ENCODE measurements around the gene DCLK1.
"Not testable (repeated sequence)": the region's sequence is repeated elsewhere in the genome, so short reads cannot be mapped to it uniquely, and the experiment has no call there.

Gene DCLK1

DNA sequence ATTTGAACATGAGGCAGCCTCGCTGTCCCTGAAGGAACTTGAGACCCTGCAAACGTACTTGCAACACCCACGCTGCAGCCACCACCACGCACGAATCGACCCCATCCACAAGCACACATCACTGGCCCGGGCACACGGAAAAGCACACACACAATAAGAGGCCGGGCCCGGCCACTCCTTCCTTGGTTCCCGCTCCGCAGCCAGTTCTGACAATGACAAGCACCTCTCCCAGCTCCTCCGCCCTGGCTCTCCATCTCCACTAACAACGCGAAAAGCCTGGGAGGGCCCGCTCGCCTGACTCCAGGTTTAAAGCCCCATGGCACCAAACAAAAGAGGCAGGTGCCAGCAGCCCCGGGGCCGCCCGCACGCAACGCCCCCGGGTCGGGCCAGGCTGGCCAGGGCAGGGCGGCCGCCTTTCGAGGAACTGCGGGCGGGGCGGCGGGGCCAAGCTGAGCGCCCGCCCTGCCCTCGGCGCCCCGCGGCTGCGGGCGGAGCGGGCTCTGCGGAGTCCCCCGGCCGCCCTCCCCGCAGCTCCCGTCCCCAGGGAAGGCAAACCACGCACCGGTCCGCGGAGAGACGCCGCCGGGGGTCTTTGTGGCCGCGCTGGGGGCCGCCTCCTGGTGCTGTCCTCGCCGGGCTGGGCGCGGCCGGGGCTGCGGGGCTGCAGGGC is 495 bp downstream of the DCLK1 start:
- no peak for DNase-seq (ENCODE audit: low spot score)

DNA sequence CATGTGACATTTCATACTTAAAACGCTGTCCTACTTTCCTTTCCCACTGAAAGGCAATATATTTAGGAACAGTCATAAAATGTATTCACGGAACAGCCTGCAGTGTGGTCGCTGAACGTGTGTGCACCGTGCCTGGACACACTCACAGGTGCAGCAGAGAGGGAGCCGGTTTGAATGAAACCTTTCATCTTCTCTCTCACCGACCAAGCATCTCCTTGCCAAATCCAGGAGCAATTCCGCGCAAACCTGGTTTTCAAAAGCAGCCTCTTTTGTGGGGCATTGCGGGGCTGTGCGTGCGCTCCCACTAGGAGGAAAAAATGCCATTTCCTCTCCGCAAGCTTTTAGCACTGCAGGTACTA is 1.0 kb downstream of the DCLK1 start:
- no peak for DNase-seq (ENCODE audit: low spot score)

DNA sequence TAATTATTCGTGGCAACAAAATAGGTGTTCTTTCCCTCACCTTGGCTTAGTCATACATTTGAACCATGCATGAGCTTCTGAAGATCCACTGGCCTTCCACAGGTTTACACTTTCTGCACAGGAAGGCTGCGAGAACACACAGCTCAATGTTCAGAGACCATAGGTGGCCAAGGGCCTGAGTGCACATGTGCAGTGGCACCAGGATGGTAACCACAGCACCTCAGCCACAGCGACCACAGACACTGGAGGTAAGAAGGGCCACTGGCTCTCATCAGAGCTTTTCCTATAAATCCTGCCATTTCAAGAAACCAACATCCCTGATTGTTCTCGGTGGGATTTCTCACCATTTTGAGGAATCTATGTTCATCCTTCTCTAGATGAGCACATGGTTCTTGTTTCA is 1.6 kb downstream of the DCLK1 start:
- no peak for DNase-seq (ENCODE audit: low spot score)

DNA sequence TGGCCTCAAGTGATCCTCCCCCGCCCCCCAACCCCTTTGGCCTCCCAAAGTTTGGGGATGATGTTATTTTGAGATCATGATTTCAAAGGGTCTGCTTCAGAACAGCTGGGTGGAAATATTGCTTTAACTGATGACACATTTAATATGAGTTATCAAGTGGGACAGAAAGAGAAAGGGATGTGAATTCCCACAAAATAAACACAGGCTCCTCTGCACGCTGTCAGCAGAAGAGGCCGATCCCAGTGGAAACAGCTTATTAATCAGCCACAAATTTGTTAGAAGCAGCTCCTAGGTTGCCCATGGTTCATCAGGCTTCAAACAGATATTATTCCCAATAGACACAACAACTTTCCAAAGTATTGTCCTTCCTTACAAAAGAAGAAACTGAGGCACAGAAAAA is 4.7 kb downstream of the DCLK1 start:
- DNase-seq (ENCODE audit: low spot score): no peak

DNA sequence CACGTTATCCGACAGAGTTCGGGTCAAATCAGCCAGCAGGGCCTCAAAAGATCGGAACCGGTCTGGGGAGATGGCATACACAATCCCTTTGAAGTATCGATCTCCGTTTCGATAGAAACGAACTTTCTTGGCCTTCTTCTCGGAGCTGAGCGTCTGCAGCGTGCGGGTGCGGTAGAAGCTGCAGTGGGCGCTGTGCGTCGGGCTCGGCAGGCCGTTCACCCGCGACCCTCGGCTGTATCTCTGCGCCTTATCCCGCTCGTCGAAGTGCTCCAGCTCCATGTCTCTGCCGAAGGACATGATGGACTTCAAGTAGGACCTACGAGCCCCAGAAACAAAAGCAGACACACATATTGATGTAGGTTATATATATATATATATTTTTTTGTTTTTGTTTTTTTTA is 5.3 kb downstream of the DCLK1 start:
- no peak for DNase-seq (ENCODE audit: low spot score)

DNA sequence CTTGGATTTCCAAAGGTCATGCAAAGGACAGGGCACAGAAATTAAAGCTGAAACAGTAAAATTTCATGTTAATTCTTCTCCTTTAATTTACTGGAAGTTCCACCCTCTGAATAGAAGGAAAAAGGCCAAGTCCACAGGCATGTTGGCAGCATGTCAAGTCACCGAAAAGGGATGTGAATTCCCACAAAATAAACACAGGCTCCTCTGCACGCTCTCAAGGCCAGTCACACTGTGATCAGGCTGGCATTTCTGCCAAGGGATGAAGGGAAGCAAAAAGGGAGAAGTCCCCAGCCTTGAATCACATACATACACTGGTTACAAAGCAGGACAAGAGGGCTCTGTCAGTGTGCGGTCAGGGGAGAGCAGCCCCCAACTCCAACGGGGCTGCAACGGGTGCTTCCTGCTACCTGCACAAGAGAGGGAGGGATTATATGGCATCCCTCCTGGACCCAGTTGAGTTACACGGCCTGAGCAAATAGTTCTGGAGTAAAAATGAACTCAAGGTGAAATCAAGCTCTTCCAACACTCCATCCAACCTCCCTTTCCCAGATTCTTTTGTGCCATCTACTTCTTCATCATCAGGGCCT is 6.9 kb downstream of the DCLK1 start:
- peak; percentile 69 for DNase-seq (ENCODE audit: low spot score)

DNA sequence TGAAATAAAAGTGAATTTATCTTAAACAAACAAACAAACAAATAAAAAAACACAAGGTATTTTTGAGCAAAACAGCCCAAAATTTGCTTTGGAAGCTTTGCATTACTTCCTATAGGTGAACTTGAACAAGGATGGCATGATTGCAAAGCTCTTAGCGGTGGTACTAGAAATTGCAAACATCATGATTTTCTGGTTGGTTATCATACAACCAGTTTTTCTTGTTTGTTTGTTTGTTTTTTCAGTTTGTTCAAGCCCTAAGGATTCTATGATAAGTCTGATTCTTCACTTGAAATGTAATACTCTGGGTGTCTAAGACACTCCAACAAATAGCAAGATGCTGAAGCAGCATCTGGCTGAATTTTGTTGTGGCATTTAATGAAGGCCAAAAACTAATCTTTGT is 15.9 kb downstream of the DCLK1 start:
- no peak for DNase-seq (ENCODE audit: low spot score)

DNA sequence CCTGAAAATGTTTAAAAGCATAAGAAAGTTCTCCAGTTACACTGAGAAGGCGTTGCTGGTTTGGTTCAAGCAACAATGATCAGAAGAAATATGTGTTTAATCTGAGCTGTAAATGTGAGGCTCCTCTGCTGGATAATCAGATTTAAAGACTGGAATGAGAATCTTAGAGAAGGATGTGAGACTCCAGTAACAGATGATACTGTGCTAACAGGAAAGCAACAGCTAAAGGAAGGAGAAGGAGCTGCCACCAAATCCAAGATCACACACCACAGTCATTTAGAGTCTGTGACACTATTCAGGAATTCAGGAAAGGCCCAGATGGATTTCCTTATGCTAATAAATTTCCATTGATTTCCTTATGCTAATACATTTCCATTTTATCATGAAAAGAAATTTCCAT is 16.9 kb downstream of the DCLK1 start:
- DNase-seq (ENCODE audit: low spot score): no peak

DNA sequence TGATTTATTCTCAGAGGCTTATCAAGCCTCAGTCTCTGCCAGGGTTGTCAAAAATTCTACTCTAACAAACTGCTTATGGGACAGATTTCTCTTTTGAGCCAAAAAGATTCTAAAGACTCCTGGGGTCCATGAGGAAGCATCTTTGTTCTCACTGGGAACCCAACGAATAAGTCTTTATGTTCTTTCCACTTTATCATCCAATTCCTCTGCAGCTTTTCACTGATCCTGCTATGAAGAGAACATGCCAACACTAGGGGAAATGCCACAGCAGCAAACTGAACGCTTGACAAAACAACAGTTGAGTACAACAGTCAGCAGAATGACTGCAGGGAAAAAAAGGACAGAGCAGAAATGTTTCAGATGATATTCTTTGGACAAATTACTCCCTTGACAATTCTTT is 22.2 kb downstream of the DCLK1 start:
- DNase-seq (ENCODE audit: low spot score): no peak

DNA sequence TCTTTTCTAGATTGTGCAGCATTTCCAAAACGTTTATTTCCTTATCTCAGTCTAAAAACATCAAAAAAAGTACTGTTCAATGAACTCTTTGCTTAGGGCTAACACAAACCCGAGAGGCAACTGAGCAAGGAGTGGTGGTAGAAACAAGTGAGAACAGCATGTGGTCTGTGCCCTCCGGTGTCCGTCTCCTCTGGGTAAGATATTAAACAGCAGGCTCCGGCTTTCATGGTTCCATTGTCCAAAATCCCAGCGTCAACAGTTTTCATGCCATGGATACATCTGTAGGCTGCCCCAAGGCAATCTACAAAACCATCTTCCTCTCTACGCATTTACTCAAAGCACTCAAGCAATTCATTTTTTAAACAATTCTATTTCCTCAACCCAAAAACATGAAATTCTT is 22.8 kb downstream of the DCLK1 start:
- no peak for DNase-seq (ENCODE audit: low spot score)

DNA sequence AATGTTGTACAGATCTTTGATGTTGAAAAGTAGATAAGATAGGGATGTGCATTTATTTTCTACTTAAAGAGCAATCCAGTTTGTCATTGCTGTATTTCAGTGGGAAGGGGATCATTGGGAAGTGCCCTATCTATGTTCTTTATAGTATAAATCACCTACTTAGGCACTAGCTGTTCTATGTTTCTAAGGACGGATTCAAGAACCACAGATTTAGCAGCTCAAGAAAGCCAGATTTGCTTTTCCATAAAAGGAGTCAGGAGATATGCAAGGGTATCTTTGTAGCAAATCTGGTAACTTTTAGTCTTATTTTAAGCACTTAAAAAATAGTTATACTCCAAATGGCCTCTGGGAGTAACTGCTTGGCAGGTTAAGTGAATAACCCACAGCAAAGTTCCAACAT is 23.7 kb downstream of the DCLK1 start:
- DNase-seq (ENCODE audit: low spot score): no peak

DNA sequence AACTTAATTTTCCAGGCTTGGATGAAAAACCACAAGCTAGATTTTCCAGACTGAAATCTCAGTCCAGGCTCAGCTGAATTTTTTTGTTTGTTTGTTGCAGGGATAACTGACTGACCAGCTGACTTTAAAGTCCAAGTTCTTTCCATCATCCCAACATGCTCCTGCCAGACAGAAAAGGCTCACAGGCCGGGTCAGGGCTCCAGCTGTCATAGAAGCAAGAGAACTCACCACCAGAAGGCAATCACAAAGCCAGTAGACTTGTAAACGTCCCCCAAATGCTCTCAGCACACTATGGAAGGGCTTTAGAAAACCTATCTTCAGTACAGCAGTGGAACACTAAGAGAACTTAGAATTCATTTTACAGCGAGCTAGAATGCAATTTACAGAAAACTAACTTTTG is 25.5 kb downstream of the DCLK1 start:
- DNase-seq (ENCODE audit: low spot score): no peak

DNA sequence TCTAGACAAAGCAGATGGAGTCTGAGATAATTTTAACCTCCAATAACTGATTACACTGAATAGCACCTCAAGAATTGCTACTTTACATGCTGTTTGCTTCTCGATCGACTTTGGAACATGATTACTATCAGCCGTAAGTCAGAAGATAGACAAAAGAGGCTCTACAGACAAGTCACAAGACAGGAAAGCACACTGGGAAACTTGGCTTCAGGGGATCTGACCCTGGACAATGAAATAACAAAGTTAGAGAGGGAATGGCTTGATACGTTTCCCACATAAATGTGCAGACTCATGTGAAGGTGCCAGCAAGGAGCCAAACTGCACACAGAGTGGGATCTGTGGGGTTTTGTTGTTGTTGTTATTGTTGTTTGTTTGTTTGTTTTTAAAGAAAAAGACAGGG is 28.5 kb downstream of the DCLK1 start:
- no peak for DNase-seq (ENCODE audit: low spot score)

DNA sequence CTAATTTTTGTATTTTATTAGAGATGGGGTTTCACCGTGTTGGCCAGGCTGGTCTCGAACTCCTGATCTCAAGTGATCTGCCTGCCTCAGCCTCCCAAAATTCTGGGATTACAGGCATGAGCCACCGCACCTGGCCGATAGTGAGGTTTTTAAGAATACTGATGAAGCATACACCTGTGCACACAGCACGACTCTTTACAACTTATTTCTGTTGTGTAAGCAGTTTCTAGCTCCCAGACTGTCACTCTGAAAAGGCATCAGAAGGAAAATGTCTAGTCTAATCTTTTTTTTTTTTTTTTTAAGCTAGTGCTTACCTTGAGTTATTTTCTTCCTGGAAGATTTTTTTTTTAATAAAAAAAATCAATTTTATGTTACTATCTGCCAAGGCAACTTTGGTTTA is 29.3 kb downstream of the DCLK1 start:
- DNase-seq (ENCODE audit: low spot score): not testable (repeated sequence)

DNA sequence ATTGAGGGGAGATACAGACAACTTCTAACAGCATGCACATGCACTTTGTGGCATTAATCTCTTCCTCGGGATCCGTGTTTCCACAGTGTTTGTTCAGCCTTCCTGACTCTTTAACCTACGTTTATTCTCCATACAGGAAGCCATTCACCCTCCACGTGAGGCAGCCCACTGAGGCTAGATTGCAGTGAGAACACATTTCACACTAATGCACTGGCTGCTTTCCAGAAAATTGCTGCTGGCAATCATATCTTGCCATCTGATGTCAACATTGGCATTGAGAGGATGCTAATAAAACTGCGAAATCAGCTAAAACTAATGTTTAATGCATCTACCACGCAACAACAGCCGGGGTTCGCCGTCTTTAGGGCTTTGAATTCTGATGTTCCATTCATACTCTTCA is 30.0 kb downstream of the DCLK1 start:
- DNase-seq (ENCODE audit: low spot score): no peak

DNA sequence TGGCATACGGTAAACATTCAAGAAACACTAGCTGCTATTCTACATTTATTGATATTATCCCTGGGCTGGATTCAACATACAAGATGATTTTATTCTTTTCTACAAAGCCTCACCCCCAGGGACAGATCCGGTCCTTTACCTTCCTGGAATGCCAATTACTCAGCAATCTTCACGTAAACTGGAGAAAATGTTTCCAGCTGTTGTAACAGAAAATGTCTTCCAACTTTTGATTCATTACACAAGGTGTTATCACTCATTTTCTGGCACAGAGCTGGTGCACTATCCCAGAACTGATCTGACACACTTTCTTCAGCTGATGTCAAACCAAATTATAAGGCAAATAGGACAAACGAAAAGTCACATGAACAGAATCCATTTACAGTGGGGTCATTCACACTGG is 33.1 kb downstream of the DCLK1 start:
- no peak for DNase-seq (ENCODE audit: low spot score)

DNA sequence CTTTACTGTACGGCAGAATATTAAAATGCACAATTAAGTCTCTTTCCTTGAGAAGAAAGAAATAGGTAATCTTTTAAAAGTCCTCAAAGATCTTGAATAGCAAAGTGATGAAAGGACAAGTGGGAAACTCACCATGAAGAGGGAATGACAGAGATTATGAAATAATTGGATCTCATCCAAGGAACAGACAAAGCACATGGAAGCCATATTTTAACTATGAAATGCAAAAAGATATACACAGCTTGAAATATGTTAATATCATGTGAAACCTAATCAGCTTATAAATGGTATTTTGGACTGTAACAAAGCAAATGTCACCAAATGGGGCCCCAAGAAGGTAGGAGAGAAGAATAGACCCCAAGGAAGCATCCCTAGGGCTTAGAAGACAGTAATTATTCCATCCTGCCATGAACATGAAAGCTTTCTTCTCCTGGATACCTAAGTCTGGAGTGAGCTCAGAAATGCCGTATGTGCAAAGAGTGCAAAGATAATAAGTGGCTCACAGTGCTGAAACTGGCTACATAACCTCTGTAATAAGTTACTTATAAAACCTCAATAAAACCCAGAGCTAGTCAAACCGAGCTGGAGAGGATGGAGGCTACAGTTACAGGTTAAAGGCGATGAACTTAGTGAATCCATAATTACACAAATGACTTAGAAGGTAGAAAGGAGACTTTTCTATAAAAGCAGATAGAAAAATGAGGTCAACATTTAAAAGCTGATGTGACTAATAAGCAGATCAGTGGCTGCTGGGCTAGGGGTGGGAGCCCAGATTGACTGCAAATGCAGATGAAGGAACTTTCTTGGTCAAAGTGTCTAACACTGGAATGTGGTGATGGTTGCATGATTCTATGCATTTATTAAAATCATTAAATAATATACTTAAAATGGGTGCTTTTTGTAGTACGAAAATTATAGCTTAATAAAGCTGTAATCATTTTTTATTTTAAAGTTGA is 34.4 kb downstream of the DCLK1 start:
- DNase-seq (ENCODE audit: low spot score): no peak

DNA sequence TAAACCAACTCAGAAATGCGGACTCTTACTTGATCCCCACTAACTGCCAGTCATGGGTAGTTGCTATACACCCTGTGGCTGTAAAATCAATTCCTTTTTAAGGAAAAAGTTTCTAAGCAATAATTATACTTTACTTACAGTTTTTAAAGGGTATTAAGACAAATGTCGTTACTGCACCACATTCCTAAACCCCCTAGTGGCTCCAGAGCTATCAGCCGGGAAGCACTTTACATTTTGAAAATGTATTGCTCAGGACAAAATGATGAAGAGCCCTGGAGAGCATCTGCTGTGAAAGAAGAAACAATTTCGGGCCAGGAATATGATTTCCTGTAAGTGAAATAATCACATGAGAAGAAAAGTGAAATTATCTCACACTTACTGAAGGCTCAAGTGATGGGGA is 36.7 kb downstream of the DCLK1 start:
- DNase-seq (ENCODE audit: low spot score): no peak

DNA sequence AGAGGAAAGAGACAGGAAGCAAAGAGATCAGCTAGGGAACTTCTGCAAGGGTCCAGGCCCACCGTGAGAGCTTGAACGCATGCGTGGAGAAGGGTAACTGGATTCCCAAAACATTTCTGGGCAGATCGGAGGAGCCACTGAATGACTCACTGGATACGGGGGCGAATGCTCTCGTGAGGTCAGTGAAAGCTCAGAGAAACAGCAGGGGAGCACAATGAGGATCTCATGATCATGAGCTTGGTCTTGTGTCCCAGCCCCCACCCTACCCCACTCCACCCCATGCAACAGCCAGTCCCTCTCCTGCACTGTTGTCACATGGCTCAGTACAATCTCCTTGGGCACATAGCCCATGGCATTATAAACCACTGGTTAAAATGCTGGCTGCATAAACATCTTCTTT is 40.6 kb downstream of the DCLK1 start:
- no peak for DNase-seq (ENCODE audit: low spot score)

DNA sequence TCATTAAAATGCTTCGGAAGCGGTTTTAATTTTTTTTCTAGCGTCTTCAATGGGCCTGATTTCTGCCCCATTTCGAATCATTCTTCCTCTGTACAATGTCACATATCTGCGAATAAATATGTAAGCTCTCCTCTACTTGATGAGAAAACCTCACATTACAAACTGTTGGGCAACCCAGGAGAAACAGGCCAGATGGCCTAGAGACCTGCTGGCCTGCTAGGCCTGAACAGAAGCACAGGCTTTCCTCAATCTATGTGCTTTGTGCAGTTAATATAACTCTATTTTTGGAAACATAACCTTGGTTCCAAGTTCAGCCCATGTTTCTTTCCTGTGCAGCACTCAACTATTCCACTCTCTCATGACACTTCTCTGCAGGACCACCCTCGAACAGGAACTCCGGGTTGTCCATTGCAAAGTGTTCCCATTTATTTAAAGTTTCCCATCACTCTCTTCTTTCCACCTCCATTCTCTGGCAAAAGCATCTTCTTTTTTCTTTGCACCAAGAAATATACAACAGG is 42.0 kb downstream of the DCLK1 start:
- no peak for DNase-seq (ENCODE audit: low spot score)

DNA sequence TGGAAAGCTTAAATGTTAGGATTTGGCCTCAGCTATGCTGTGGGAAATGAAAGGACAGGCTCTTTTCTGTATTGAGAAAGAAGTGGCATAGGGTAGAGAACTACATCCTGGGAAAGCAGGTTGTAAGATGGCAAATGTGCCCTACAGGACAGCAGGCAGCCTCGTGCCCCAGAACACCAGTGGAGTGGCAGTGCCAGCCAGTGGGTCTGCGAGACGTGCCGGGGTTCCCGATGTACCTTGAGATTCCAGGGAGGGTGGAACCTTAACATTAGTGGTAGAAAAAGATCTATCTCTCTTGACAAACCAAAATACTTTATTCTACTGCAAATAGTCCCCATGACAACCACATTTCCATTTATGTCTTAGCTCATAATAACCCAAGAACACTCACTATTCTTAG is 42.7 kb downstream of the DCLK1 start:
- DNase-seq (ENCODE audit: low spot score): no peak

DNA sequence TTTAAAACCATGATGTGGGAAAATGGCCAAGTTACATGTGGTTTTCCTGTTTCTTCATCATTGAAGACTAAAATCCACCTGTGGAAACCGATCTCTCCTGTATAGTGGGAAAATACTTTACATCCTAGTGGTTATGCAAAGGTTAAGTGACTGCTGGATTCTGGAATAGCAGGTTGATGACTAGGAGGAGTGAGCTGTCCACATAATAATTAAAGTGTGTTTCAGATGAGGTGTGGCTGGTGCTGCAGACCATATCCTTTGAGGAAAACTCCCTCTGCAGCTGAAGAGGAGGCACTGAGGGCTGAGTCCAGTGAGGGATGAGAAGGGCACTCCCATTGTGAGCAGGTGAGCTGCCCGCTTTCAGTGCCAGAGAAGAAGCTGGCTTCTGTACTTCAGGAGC is 43.2 kb downstream of the DCLK1 start:
- no peak for DNase-seq (ENCODE audit: low spot score)

DNA sequence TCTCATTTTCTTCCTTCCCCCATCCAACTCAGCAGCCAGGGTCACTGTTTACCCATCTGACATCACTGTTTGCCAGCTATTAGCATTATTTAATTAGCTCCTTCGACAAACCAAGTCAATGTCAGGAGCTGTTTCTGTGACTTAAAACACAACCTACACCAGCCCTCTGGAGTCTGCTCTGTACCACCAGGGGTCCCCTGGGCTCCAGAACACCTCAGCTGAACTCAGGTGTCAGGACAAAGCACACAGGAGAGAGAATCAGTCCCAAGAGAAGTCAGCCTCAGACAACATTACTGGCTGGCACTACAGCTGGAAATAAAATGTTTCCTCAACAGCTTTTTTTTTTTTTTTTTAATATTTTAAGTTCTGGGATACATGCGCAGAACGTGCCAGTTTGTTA is 45.1 kb downstream of the DCLK1 start:
- DNase-seq (ENCODE audit: low spot score): no peak
